Sigmoid colon (tissue), 7 donors: ENCODE results near the gene KLK4. TPM values are rescaled to one million over a fixed set of nuclear protein-coding genes. Genes with fewer than 3 reads are reported as not detected.

Experiments
- DNase-seq: peaks from one replicate; pipeline ENCODE4 v3.0.0-alpha.2; 2019
- H3K27ac ChIP-seq, 4 donors: fragments of 200-600 bp; sonication (generic); one replicate each; pipeline ENCODE4 v1.5.1; 2016 to 2019; ENCODE audit warnings: mild to moderate bottlenecking in 1 of 4
- H3K27me3 ChIP-seq, 3 donors: fragments of 200-600 bp; sonication (generic); one replicate each; pipeline ENCODE4 v1.5.1; 2019; ENCODE audit warnings: mild to moderate bottlenecking in 1 of 3
- H3K36me3 ChIP-seq, 4 donors: fragments of 200-600 bp; sonication (generic); one replicate each; pipeline ENCODE4 v1.5.1; 2016 to 2019
- H3K4me1 ChIP-seq, 4 donors: fragments of 200-600 bp; sonication (generic); one replicate each; pipeline ENCODE4 v1.5.1; 2017 to 2019
- H3K4me3 ChIP-seq, 4 donors: fragments of 200-600 bp; sonication (generic); one replicate each; pipeline ENCODE4 v1.5.1; 2017 to 2019; ENCODE audit warnings: mild to moderate bottlenecking in 2 of 4, moderate library complexity in 1 of 4
- H3K9me3 ChIP-seq, 4 donors: fragments of 200-600 bp in 3 of 4; sonication (generic) in 3 of 4; one replicate each; pipeline versions ENCODE4 v1.5.1 to v1.6.1; 2013 to 2019
- CTCF ChIP-seq, 4 experiments: fragments of 450-650 bp in 3 of 4; fragments of 200-600 bp in 1 of 4; IDR thresholded peaks; one replicate each; pipeline ENCODE4 v1.5.1; 2016 to 2019; ENCODE audit warnings: antibody characterized with exemption in 4 of 4, mild to moderate bottlenecking in 3 of 4, moderate library complexity in 2 of 4
- EP300 ChIP-seq, 4 donors: sonication (generic); formaldehyde crosslinking; IDR thresholded peaks; one replicate each; pipeline ENCODE4 v1.6.1; 2017; ENCODE audit warnings: antibody characterized with exemption in 4 of 4
- POLR2A ChIP-seq, 2 donors: fragments of 450-650 bp; IDR thresholded peaks; one replicate each; pipeline ENCODE4 v1.6.1; 2016; ENCODE audit warnings: antibody characterized with exemption in 2 of 2, mild to moderate bottlenecking in 2 of 2, moderate library complexity in 2 of 2
- POLR2AphosphoS5 ChIP-seq, 4 donors: sonication (generic); formaldehyde crosslinking; IDR thresholded peaks; one replicate each; pipeline ENCODE4 v1.6.1; 2017; ENCODE audit warnings: antibody characterized with exemption in 4 of 4
- WGBS, 2 donors: extraction: QIAGEN DNeasy Blood & Tissue Kit; methylation state at CpG; one replicate each; pipeline ENCODE4 v1.1.7; 2013; 5-methylcytosine and 5-hydroxymethylcytosine counted together
- intact Hi-C: fragments of 100-400 bp; cut with DNase I; formaldehyde crosslinking; loops from one replicate; pipeline ENCODE4 v1.15.1; 2023
- polyA plus RNA-seq, 3 donors: library from polyadenylated mRNA; stranded (reverse); fragments of 200-250 nt; gene quantifications; one replicate each; pipeline ENCODE4 v1.2.3, GENCODE V29; 2013
- total RNA-seq, 4 donors: library from RNA; depleted of rRNA; stranded (reverse); fragments of >200 nt; gene quantifications; one replicate each; pipeline ENCODE4 v1.1.0, GENCODE V29; 2016
- donor health status: healthy with polysubstance abuse.
- donor health status: Bipolar disorder and iron deficiency.
- donor health status: healthy.

Gene KLK4
- total and polyA plus RNA-seq, 7 donors: 0.39 to 2.8 (median 1.2) TPM; not detected in 4

GRCh38 chr19:50902640-50903039 is 8.6 kb downstream of the KLK4 start:
- no peak for DNase-seq
- Histone ChIP-seq H3K27me3 (peaks cover 0 to 37% (median 13%) of the 10 kb centered on the region in 3 donors), H3K9me3 (no peaks in the 10 kb centered on the region), H3K36me3 (no peaks in the 10 kb centered on the region), H3K27ac (no peak overlapping the region), H3K4me3 (no peak overlapping the region), H3K4me1 (no peaks in the 10 kb centered on the region)
- WGBS, 2 donors: 58 to 73% methylated on average over 3 to 4 of the region's 4 CpGs
- no peak for TF ChIP-seq POLR2AphosphoS5 (IDR thresholded peaks at IDR 0.05)
- TF ChIP-seq POLR2A (IDR thresholded peaks at IDR 0.05): no peak
- no peak for TF ChIP-seq CTCF (IDR thresholded peaks at IDR 0.05)
- TF ChIP-seq EP300 (IDR thresholded peaks at IDR 0.05): no peak
- intact Hi-C loops: no loop called here

- 88 to 89% methylated on average over 3 of the region's 3 CpGs for WGBS, 2 donors
- peaks cover 0 to 13% (median 0%) of the 10 kb centered on the region in 3 donors for H3K27me3 ChIP-seq
Measured at GRCh38 chr19:50899569-50899968, 11.6 kb downstream of the KLK4 start.

GRCh38 chr19:50898018-50898417 is 13.2 kb downstream of the KLK4 start:
- DNase-seq: no peak
- peaks cover 0 to 4% (median 0%) of the 10 kb centered on the region in 4 donors for H3K4me1 ChIP-seq
- 86 to 87% methylated on average over 4 of the region's 4 CpGs for WGBS, 2 donors
- H3K27ac ChIP-seq: no peak overlapping the region
- H3K4me3 ChIP-seq: no peak overlapping the region
- no peaks in the 10 kb centered on the region for H3K36me3 ChIP-seq
- H3K9me3 ChIP-seq: no peaks in the 10 kb centered on the region
- intact Hi-C loops: no loop called here
- TF ChIP-seq CTCF (IDR thresholded peaks at IDR 0.05) (no peak), EP300 (IDR thresholded peaks at IDR 0.05) (no peak), POLR2A (IDR thresholded peaks at IDR 0.05) (no peak), POLR2AphosphoS5 (IDR thresholded peaks at IDR 0.05) (no peak)
- H3K27me3 ChIP-seq: peaks cover 0 to 12% (median 0%) of the 10 kb centered on the region in 3 donors

More at GRCh38 chr19:50899569-50899968, 11.6 kb downstream of the KLK4 start:
- TF ChIP-seq POLR2AphosphoS5 (IDR thresholded peaks at IDR 0.05) (no peak), CTCF (IDR thresholded peaks at IDR 0.05) (no peak), EP300 (IDR thresholded peaks at IDR 0.05) (no peak), POLR2A (IDR thresholded peaks at IDR 0.05) (no peak)
- Histone ChIP-seq H3K27ac (no peak overlapping the region), H3K4me3 (no peak overlapping the region), H3K36me3 (no peaks in the 10 kb centered on the region), H3K9me3 (no peaks in the 10 kb centered on the region), H3K4me1 (peaks cover 0 to 3% (median 0%) of the 10 kb centered on the region in 4 donors)
- intact Hi-C loops: no loop called here
- no peak for DNase-seq

GRCh38 chr19:50897612-50898011 is 13.6 kb downstream of the KLK4 start:
- intact Hi-C loops: no loop called here
- Histone ChIP-seq H3K4me3 (no peak overlapping the region), H3K27me3 (peaks cover 0 to 12% (median 0%) of the 10 kb centered on the region in 3 donors), H3K36me3 (no peaks in the 10 kb centered on the region), H3K9me3 (no peaks in the 10 kb centered on the region), H3K27ac (no peak overlapping the region), H3K4me1 (peaks cover 0 to 4% (median 0%) of the 10 kb centered on the region in 4 donors)
- 82 to 88% methylated on average over 3 of the region's 3 CpGs for WGBS, 2 donors
- no peak for TF ChIP-seq POLR2AphosphoS5 (IDR thresholded peaks at IDR 0.05)
- TF ChIP-seq EP300 (IDR thresholded peaks at IDR 0.05): no peak
- no peak for TF ChIP-seq CTCF (IDR thresholded peaks at IDR 0.05)
- no peak for TF ChIP-seq POLR2A (IDR thresholded peaks at IDR 0.05)
- no peak for DNase-seq

GRCh38 chr19:50897191-50897607 is 14.0 kb downstream of the KLK4 start:
- H3K36me3 ChIP-seq: no peaks in the 10 kb centered on the region
- peaks cover 0 to 4% (median 0%) of the 10 kb centered on the region in 4 donors for H3K4me1 ChIP-seq
- no peak overlapping the region for H3K27ac ChIP-seq
- no peak for DNase-seq
- intact Hi-C loops: no loop called here
- peaks cover 0 to 12% (median 0%) of the 10 kb centered on the region in 3 donors for H3K27me3 ChIP-seq
- no peak for TF ChIP-seq POLR2AphosphoS5 (IDR thresholded peaks at IDR 0.05)
- TF ChIP-seq CTCF (IDR thresholded peaks at IDR 0.05): no peak
- TF ChIP-seq POLR2A (IDR thresholded peaks at IDR 0.05): no peak
- no peak for TF ChIP-seq EP300 (IDR thresholded peaks at IDR 0.05)
- H3K9me3 ChIP-seq: no peaks in the 10 kb centered on the region
- WGBS, 2 donors: 50 to 58% methylated on average over 3 of the region's 3 CpGs
- no peak overlapping the region for H3K4me3 ChIP-seq
